Keratinocyte (primary cell): ENCODE results near the gene CR1L. TPM values are rescaled to one million over a fixed set of nuclear protein-coding genes. Genes with fewer than 3 reads are reported as not detected.

ENCODE experiments used
- DNase-seq: peaks from one replicate; pipeline ENCODE4 v3.0.0-alpha.2; 2011; ENCODE audit warnings: low read depth, missing footprints, low spot score
- FAIRE-seq: peaks from 2 replicates; lab custom pipeline; 2011; peaks lifted over from hg19 to GRCh38; lab: Jason Lieb, UNC
- H2AFZ ChIP-seq: 2 replicates; pipeline ENCODE4 v1.6.0; 2012; ENCODE audit warnings: low read length, control low read depth, inconsistent platforms; ENCODE audit not compliant: control insufficient read depth
- H3K27ac ChIP-seq: 2 replicates; pipeline ENCODE4 v1.5.1; 2011; ENCODE audit warnings: low read length; ENCODE audit not compliant: control insufficient read depth, insufficient read depth
- H3K27me3 ChIP-seq: 3 replicates; pipeline ENCODE4 v1.6.0; 2011; ENCODE audit warnings: low read length; ENCODE audit not compliant: control insufficient read depth, insufficient read depth; ENCODE audit errors: extremely low read depth
- H3K36me3 ChIP-seq, 2 experiments: 2 replicates in 1 of 2; 3 replicates in 1 of 2; pipeline ENCODE4 v1.5.1; 2011; ENCODE audit warnings: low read length in 2 of 2, mild to moderate bottlenecking in 1 of 2; ENCODE audit not compliant: control insufficient read depth in 2 of 2, insufficient read depth in 2 of 2; ENCODE audit errors: extremely low read depth in 1 of 2
- H3K4me1 ChIP-seq: 3 replicates; pipeline ENCODE4 v1.5.1; 2011; ENCODE audit warnings: low read length; ENCODE audit not compliant: control insufficient read depth, insufficient read depth; ENCODE audit errors: extremely low read depth
- H3K4me2 ChIP-seq: 3 replicates; pipeline ENCODE4 v1.6.0; 2011; ENCODE audit warnings: low read depth, low read length; ENCODE audit not compliant: control insufficient read depth, insufficient read depth; ENCODE audit errors: extremely low read depth
- H3K4me3 ChIP-seq, 3 experiments: fragments of 200-600 bp in 1 of 3; sonication (generic) in 1 of 3; 2 replicates in 2 of 3; 3 replicates in 1 of 3; pipeline ENCODE4 v1.5.1; 2011 to 2016; ENCODE audit warnings: low read length in 3 of 3, mild to moderate bottlenecking in 3 of 3, control low read depth in 2 of 3, inconsistent platforms in 1 of 3, low read depth in 1 of 3, mixed read lengths in 1 of 3, mixed run types in 1 of 3, moderate library complexity in 1 of 3; ENCODE audit not compliant: control insufficient read depth in 2 of 3, insufficient read depth in 2 of 3; ENCODE audit errors: extremely low read depth in 1 of 3
- H3K79me2 ChIP-seq: 2 replicates; pipeline ENCODE4 v1.6.0; 2012; ENCODE audit warnings: low read length; ENCODE audit not compliant: control insufficient read depth, insufficient read depth
- H3K9ac ChIP-seq: 3 replicates; pipeline ENCODE4 v1.6.0; 2011; ENCODE audit warnings: low read length; ENCODE audit not compliant: control insufficient read depth, insufficient read depth; ENCODE audit errors: extremely low read depth
- H3K9me1 ChIP-seq: 3 replicates; pipeline ENCODE4 v1.6.0; 2011; ENCODE audit warnings: low read length; ENCODE audit not compliant: control insufficient read depth, insufficient read depth; ENCODE audit errors: extremely low read depth
- H3K9me3 ChIP-seq: 2 replicates; pipeline ENCODE4 v1.5.1; 2012; ENCODE audit warnings: low read depth, low read length; ENCODE audit not compliant: control insufficient read depth
- H4K20me1 ChIP-seq: 3 replicates; pipeline ENCODE4 v1.6.0; 2011; ENCODE audit warnings: low read length; ENCODE audit not compliant: control insufficient read depth, insufficient read depth; ENCODE audit errors: extremely low read depth
- EZH2 ChIP-seq: IDR thresholded peaks from one replicate; pipeline ENCODE4 v1.6.1; 2012; ENCODE audit warnings: inconsistent platforms, mild to moderate bottlenecking, low read length, moderate library complexity
- dilution Hi-C: fragments of 300-500 bp; cut with MboI; formaldehyde crosslinking; loops from one replicate; pipeline ENCODE4 v1.7.0; 2020; ENCODE audit warnings: low sequenced_read_pairs; ENCODE audit not compliant: extremely low pct_ligation_motif_present
- polyA plus RNA-seq, 5 experiments: library from polyadenylated mRNA; depleted of rRNA in 3 of 5; stranded (reverse) in 3 of 5; stranded (forward) in 1 of 5; unstranded in 1 of 5; fragments of >200 nt; gene quantifications; 1 replicate in 1 of 5; 2 replicates in 3 of 5; 3 replicates in 1 of 5; pipeline versions ENCODE4 v1.2.1 to v1.2.3, GENCODE V29; 2011 to 2012; ENCODE audit warnings: missing spikeins in 2 of 5, low read depth in 1 of 5, low replicate concordance in 1 of 5
- TF ChIP-seq, protein P1 (sequence below), 3 experiments: IDR thresholded peaks in 1 of 3; conservative IDR thresholded peaks in 1 of 3; optimal IDR thresholded peaks in 1 of 3; 2 replicates in 2 of 3; 3 replicates in 1 of 3; pipeline versions ENCODE3 to v1.5.1; 2011; ENCODE audit warnings: low read length in 3 of 3, mild to moderate bottlenecking in 3 of 3, moderate library complexity in 2 of 3, control low read depth in 1 of 3, inconsistent platforms in 1 of 3; ENCODE audit not compliant: insufficient read depth in 2 of 3; ENCODE audit errors: extremely low read depth in 1 of 3

CR1L gene
- polyA plus RNA-seq, 1 donor (not counting 4 experiments of a cell fraction or from before 2014, with no cell fraction given): not detected

DNA sequence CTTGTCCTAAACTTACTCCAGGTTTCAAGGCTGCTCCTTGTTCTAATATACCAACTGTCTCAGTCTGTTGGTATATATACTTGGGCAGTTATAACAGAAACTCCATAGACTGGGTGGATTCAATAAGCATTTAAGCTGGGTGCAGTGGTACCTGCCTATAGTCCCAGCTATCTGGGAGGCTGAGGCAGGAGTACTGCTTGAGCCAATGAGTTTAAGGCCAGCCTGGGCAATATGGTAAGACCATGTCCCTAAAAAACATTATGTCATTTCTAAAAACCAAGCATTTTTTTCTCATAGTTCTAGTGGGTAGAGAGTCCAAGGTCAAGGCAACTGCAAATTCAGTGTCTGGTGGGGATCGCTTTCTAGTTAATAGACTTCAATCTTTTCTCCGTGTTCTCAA lies 17.4 kb upstream of the CR1L start:
- no peaks in the 10 kb centered on the region for H3K27me3 ChIP-seq
- H2AFZ ChIP-seq: no peak overlapping the region
- H3K27ac ChIP-seq: no peak overlapping the region
- no peaks in the 10 kb centered on the region for H3K9me3 ChIP-seq
- DNase-seq (no peak), FAIRE-seq (no peak)
- H3K4me3 ChIP-seq: no peak overlapping the region
- H4K20me1 ChIP-seq: no peaks in the 10 kb centered on the region
- dilution Hi-C loops: no loop called here
- no peak overlapping the region for H3K9ac ChIP-seq
- peaks cover 6% of the 10 kb centered on the region for H3K4me1 ChIP-seq
- no peaks in the 10 kb centered on the region for H3K9me1 ChIP-seq
- TF ChIP-seq EZH2: no peak
- TF ChIP-seq, protein P1, sequence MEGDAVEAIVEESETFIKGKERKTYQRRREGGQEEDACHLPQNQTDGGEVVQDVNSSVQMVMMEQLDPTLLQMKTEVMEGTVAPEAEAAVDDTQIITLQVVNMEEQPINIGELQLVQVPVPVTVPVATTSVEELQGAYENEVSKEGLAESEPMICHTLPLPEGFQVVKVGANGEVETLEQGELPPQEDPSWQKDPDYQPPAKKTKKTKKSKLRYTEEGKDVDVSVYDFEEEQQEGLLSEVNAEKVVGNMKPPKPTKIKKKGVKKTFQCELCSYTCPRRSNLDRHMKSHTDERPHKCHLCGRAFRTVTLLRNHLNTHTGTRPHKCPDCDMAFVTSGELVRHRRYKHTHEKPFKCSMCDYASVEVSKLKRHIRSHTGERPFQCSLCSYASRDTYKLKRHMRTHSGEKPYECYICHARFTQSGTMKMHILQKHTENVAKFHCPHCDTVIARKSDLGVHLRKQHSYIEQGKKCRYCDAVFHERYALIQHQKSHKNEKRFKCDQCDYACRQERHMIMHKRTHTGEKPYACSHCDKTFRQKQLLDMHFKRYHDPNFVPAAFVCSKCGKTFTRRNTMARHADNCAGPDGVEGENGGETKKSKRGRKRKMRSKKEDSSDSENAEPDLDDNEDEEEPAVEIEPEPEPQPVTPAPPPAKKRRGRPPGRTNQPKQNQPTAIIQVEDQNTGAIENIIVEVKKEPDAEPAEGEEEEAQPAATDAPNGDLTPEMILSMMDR (optimal IDR thresholded peaks at IDR 0.05 in 1 of 3, IDR thresholded peaks at IDR 0.05 in 1 of 3, conservative IDR thresholded peaks at IDR 0.05 in 1 of 3; ENCODE audit: extremely low read depth in 1 of 3, insufficient read depth in 2 of 3, low read length in 3 of 3): no peak
- no peak overlapping the region for H3K4me2 ChIP-seq
- no peaks in the 10 kb centered on the region for H3K36me3 ChIP-seq
- H3K79me2 ChIP-seq: no peaks in the 10 kb centered on the region

DNA sequence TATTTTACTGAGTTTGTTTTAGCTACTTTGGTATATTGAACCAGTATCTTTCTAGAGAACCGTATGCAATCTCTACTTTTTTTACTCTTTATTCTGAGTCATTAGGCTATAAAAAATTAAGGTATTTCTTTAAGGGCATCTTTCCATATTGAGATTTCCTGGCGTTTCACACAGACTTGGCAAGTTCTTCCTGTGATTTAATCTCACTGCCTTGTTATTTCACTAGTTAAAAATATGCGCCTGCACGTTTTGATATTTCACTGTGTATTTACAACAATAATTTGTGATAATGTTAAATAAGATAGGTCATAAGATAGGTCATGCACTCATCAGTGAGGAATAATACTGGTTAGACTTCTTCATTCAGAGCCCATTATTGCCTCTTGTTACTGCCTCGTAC lies 16.2 kb upstream of the CR1L start:
- H3K4me2 ChIP-seq: no peak overlapping the region
- TF ChIP-seq, protein P1 (optimal IDR thresholded peaks at IDR 0.05 in 1 of 3, IDR thresholded peaks at IDR 0.05 in 1 of 3, conservative IDR thresholded peaks at IDR 0.05 in 1 of 3; ENCODE audit: extremely low read depth in 1 of 3, insufficient read depth in 2 of 3, low read length in 3 of 3): no peak
- no peak for TF ChIP-seq EZH2
- no peaks in the 10 kb centered on the region for H3K79me2 ChIP-seq
- H2AFZ ChIP-seq: no peak overlapping the region
- H3K4me3 ChIP-seq: no peak overlapping the region
- no peaks in the 10 kb centered on the region for H3K27me3 ChIP-seq
- H3K4me1 ChIP-seq: peaks cover 6% of the 10 kb centered on the region
- no peaks in the 10 kb centered on the region for H3K9me1 ChIP-seq
- no peak for DNase-seq
- H3K36me3 ChIP-seq: no peaks in the 10 kb centered on the region
- FAIRE-seq: no peak
- no peak overlapping the region for H3K9ac ChIP-seq
- no peaks in the 10 kb centered on the region for H4K20me1 ChIP-seq
- dilution Hi-C loops: no loop called here
- no peaks in the 10 kb centered on the region for H3K9me3 ChIP-seq
- no peak overlapping the region for H3K27ac ChIP-seq
